GM21423 (cell line): ENCODE results near the gene CTNNA3.
"Not testable (repeated sequence)": the region's sequence is repeated elsewhere in the genome, so short reads cannot be mapped to it uniquely, and the experiment has no call there.

Experiments used
- ATAC-seq: cut with Tn5 transposase; IDR thresholded peaks from one replicate; pipeline ENCODE4 v1.9.1; 2021; ENCODE audit warnings: mild to moderate bottlenecking, moderate library complexity; ENCODE audit not compliant: unreplicated experiment

Gene CTNNA3

GRCh38 chr10:67520924-67521520 lies 175.0 kb downstream of the CTNNA3 start:
- ATAC-seq: peak; percentile 90

- ATAC-seq: no peak
These were observed 176.6 kb downstream of the CTNNA3 start for GRCh38 chr10:67519434-67519833.

GRCh38 chr10:67518756-67519155 lies 177.2 kb downstream of the CTNNA3 start:
- ATAC-seq: no peak

GRCh38 chr10:67518043-67518442 lies 178.0 kb downstream of the CTNNA3 start:
- no peak for ATAC-seq

- ATAC-seq: no peak
These were observed 189.3 kb downstream of the CTNNA3 start for GRCh38 chr10:67506757-67507091.

GRCh38 chr10:67506083-67506756 lies 189.8 kb downstream of the CTNNA3 start:
- ATAC-seq: no peak

- ATAC-seq: peak; percentile 49
These were observed 203.5 kb downstream of the CTNNA3 start for GRCh38 chr10:67492317-67493019.

GRCh38 chr10:67487906-67488619 lies 207.9 kb downstream of the CTNNA3 start:
- ATAC-seq: no peak

- no peak for ATAC-seq
These were observed 208.8 kb downstream of the CTNNA3 start for GRCh38 chr10:67487199-67487598.

GRCh38 chr10:67477868-67478267 lies 218.1 kb downstream of the CTNNA3 start:
- ATAC-seq: no peak

GRCh38 chr10:67476201-67476600 lies 219.8 kb downstream of the CTNNA3 start:
- no peak for ATAC-seq

GRCh38 chr10:67473850-67474633 lies 222.0 kb downstream of the CTNNA3 start:
- ATAC-seq: no peak

- ATAC-seq: peak; percentile 49
These were observed 225.0 kb downstream of the CTNNA3 start for GRCh38 chr10:67471022-67471421.

GRCh38 chr10:67464278-67464677 lies 231.7 kb downstream of the CTNNA3 start:
- ATAC-seq: no peak

- ATAC-seq: no peak
These were observed 243.1 kb downstream of the CTNNA3 start for GRCh38 chr10:67452892-67453291.

GRCh38 chr10:67438605-67439304 lies 257.2 kb downstream of the CTNNA3 start:
- ATAC-seq: no peak

GRCh38 chr10:67433276-67433675 lies 262.7 kb downstream of the CTNNA3 start:
- no peak for ATAC-seq

GRCh38 chr10:67402620-67403019 lies 293.4 kb downstream of the CTNNA3 start:
- no peak for ATAC-seq

GRCh38 chr10:67401711-67402110 lies 294.3 kb downstream of the CTNNA3 start:
- ATAC-seq: no peak

- ATAC-seq: not testable (repeated sequence)
These were observed 309.0 kb downstream of the CTNNA3 start for GRCh38 chr10:67386841-67387533.
